Vagina (tissue), 2 donors: ENCODE data around the gene ALDH18A1.

Source experiments
- POLR2A ChIP-seq, 2 donors: fragments of 450-650 bp; IDR thresholded peaks; one replicate each; pipeline ENCODE4 v1.6.1; 2017; ENCODE audit warnings: antibody characterized with exemption in 2 of 2, mild to moderate bottlenecking in 2 of 2, moderate library complexity in 2 of 2
- POLR2AphosphoS5 ChIP-seq, 2 donors: sonication (generic); formaldehyde crosslinking; IDR thresholded peaks; one replicate each; pipeline ENCODE4 v1.9.0; 2017; ENCODE audit warnings: antibody characterized with exemption in 2 of 2, mild to moderate bottlenecking in 2 of 2, low read depth in 1 of 2; ENCODE audit not compliant: insufficient read depth in 1 of 2
- TF ChIP-seq, protein P1 (sequence below), 3 experiments: fragments of 450-650 bp in 2 of 3; fragments of 200-600 bp in 1 of 3; sonication (generic) in 1 of 3; IDR thresholded peaks; one replicate each; pipeline ENCODE4 v1.5.1; 2017 to 2019; ENCODE audit warnings: antibody characterized with exemption in 3 of 3, mild to moderate bottlenecking in 2 of 3, moderate library complexity in 2 of 3

DNA sequence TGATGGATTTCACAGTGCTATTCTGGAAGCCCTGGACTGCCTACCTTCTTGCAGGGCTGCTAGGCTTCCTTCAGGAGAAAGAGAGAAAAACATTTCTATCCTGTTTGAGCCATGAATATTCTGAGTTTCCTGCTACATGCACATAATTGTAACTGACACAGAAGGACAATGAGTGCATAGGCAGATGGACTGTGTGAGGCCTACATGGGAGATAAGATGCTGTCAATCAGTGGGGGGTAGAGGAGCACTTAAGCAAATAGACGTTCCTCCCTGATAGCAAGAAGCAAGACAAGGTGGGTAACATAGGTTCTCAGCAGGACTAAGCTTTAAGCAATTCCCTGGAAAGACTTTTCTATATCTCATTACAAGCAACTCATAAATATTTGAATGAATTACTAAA, 11.6 kb downstream of the ALDH18A1 start:
- TF ChIP-seq, protein P1, sequence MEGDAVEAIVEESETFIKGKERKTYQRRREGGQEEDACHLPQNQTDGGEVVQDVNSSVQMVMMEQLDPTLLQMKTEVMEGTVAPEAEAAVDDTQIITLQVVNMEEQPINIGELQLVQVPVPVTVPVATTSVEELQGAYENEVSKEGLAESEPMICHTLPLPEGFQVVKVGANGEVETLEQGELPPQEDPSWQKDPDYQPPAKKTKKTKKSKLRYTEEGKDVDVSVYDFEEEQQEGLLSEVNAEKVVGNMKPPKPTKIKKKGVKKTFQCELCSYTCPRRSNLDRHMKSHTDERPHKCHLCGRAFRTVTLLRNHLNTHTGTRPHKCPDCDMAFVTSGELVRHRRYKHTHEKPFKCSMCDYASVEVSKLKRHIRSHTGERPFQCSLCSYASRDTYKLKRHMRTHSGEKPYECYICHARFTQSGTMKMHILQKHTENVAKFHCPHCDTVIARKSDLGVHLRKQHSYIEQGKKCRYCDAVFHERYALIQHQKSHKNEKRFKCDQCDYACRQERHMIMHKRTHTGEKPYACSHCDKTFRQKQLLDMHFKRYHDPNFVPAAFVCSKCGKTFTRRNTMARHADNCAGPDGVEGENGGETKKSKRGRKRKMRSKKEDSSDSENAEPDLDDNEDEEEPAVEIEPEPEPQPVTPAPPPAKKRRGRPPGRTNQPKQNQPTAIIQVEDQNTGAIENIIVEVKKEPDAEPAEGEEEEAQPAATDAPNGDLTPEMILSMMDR (IDR thresholded peaks at IDR 0.05), result no peak
- TF ChIP-seq POLR2A (IDR thresholded peaks at IDR 0.05) (no peak), POLR2AphosphoS5 (IDR thresholded peaks at IDR 0.05; ENCODE audit: insufficient read depth in 1 of 2, low read depth in 1 of 2) (no peak)
